NCI-H1436 (cell line): ENCODE measurements around the gene OR4Q2.
"Not testable (repeated sequence)": the region's sequence is repeated elsewhere in the genome, so short reads cannot be mapped to it uniquely, and the experiment has no call there.

ENCODE experiments used
- DNase-seq: peaks from one replicate; lab custom pipeline; 2025; lab: John Stamatoyannopoulos, UW

OR4Q2 gene

DNA sequence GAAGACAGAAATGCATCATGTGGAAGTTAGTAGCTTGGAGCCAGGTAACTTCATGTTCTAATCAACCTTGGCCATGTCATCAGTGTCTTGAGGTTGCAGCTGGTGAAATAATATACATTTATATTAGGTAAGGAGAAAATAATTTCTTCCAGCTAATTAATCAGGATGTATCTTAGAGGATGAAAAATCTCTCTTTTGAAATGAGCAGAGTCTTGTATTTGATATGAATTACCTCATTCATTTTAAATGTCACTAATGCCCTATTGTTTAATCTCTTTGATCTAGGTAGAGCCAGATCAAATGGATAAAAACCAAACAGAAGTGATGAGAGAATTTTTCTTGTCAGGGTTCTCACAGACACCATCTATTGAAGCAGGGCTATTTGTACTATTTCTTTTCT lies at the start of gene OR4Q2:
TSS of gene OR4Q2 (plus strand) at position 301 of the 400 bp plus-strand sequence.
- DNase-seq = no peak

GRCh38 chr14:19969735-19970134 lies 32.2 kb upstream of the OR4Q2 start:
- not testable (repeated sequence) for DNase-seq

DNA sequence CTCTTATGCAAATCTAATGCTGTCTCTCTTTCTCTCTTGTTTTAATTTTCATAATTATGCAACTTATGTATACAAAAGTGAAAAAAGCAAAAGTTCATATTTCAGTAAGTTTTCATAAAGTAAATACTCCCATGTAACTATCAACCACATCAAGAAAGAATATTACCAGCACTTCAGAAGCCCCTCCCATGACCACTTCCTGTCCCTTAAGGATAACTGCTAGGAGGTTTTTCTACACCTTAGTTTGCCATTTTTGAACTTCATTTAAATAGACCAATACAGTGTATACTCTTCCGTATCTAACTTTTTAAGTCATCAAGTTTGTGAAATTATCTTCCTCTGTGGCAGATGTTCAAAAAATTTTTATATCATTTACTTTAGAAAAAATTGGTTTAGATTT lies 27.1 kb upstream of the OR4Q2 start:
- no peak for DNase-seq

GRCh38 chr14:19975291-19975690 lies 26.7 kb upstream of the OR4Q2 start, which contains the start of gene OR4K15:
Gene OR4K15 (plus strand): TSS chr14:19975591. CDS start chr14:19975591, 0 bp downstream.
- no peak for DNase-seq

- DNase-seq = no peak
Observed at GRCh38 chr14:19993438-19993837, 8.5 kb upstream of the OR4Q2 start.

DNA sequence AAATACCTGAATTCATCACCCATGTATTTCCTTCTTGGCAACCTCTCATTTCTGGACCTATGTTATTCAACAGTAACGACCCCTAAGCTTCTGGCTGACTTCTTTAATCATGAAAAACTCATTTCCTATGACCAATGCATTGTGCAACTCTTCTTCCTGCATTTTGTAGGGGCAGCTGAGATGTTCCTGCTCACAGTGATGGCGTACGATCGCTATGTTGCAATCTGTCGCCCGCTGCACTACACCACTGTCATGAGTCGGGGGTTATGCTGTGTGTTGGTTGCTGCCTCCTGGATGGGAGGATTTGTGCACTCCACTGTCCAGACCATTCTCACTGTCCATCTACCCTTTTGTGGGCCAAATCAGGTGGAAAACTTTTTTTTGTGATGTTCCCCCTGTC lies 356 bp downstream of the OR4Q2 start:
- DNase-seq = no peak

GRCh38 chr14:20008156-20008555 lies 6.2 kb downstream of the OR4Q2 start:
- no peak for DNase-seq

DNA sequence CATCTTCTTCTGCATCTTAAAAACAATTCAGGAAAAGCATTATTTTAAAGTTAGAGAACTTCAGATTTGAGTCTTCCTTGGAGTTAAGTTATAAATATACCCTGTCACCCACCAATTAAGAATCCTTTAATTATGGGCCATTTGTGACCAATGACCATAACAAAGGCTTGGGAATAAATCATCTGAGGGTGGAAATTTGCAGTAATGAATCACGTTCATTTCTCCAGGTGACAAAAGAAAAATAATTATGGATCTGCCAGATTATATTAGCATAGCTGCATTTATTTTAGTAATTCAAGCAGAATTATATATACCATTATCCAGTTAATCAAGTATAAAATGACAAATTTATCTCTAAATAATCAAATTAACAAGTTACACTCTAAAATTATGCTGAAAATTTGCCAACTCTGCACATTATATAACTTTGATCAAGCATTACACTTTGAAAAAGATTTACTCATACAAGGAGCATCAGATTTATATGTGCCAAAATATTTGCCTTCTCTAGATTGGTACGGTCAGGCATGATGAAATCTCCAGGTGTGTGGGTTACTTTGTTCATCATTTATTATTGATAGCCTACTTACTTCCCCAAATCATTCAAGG lies 17.4 kb downstream of the OR4Q2 start, which contains the start of gene OR4K14:
TSS of gene OR4K14 (minus strand) at position 51 of the 609 bp plus-strand sequence. CDS start 4,114 bp downstream, outside the sequence.
- no peak for DNase-seq

DNA sequence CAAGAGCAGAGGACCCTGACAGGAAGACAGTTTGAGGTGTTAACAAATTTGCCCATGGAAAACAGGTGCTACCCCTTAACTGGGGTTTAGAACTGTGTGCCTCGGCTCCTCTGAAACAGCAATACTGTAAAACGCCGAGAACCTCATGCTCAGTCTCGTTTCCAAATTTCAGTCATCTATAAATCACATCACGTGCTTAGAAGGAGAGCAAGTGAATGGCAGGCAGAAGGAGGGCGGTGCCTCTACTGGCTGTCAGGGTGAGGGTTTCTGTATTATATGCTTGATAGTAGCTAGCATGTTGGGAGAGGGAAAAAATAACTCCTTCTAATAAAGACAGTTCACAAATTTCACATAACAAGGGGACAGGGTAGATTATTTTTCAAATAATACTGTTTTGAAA lies 29.1 kb downstream of the OR4Q2 start:
- DNase-seq = no peak

DNA sequence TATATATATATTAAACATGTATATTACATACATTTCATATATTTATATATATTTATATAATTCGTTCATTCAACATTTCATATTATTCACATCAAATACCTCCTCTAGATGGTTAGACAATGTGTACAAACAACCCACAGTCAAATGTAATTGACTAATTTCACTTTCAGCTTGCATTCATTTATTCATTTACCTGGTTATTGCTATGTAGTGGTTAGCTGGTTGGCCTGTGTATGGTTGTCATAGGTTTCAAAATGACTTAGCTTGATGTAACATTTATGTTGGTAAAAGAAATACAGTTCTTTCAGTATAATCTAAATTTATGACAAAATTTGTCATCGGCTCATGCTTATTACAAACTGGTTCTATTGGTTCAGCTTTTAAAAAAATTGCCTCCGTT lies 33.5 kb downstream of the OR4Q2 start:
- no peak for DNase-seq

DNA sequence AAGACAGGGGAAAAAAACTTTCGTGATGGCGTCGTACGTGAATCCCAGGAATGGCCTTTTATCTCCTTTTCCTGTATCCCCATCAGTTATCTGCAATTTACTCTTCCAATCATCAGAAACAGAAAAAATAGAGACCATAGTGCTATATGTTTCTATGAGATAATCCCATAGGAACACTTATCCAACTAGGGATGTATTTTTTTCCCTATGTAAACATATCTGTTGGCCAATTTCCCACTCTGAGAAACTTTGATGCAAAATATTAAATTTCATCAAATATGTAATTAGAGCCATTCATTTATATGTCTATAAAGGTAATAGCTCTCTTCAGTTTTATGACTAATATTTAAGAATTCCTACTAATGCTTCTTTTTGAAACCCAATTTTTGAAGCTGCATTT lies 34.0 kb downstream of the OR4Q2 start, which contains the start of gene OR4K13:
TSS of gene OR4K13 (minus strand) at position 101 of the 400 bp plus-strand sequence. CDS start 1,280 bp downstream, outside the sequence.
- DNase-seq = no peak

- no peak for DNase-seq
Observed at GRCh38 chr14:20044243-20044642, 42.3 kb downstream of the OR4Q2 start.

GRCh38 chr14:20048202-20048601 lies 46.2 kb downstream of the OR4Q2 start:
- no peak for DNase-seq
